Fibroblast of lung (primary cell): Measurements from ENCODE around the gene MPRIP.

ENCODE experiments used
- EZH2 ChIP-seq: IDR thresholded peaks from 2 replicates; pipeline ENCODE4 v1.5.1; 2012; ENCODE audit warnings: low read length, control low read depth, mild to moderate bottlenecking; ENCODE audit errors: missing control alignments
- TF ChIP-seq, protein P1 (sequence below), 2 donors: IDR thresholded peaks in 1 of 2; conservative IDR thresholded peaks in 1 of 2; 1 replicate in 1 of 2; 2 replicates in 1 of 2; pipeline ENCODE4 v1.5.1; 2011 to 2012; ENCODE audit warnings: low read length in 2 of 2, control low read depth in 1 of 2, inconsistent platforms in 1 of 2, low read depth in 1 of 2, mild to moderate bottlenecking in 1 of 2

DNA sequence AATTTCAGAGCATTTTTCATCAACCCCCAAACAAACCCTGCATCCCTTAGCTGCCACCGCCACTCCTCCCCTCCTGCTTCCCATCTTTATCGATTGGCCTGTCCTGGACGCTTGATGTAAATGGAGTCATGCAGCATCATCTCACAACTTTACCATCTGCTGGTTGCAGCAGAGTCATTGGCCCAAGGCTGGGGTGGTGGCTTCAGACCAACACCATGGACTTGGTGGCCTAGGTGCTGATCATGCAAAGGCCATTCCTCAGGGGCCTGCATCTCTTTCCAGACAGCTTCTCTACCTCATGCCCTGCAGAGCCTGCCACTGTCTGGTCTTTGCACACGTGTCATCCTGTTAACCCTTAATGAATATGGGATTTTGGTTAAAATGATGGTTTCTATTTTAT lies 73.4 kb downstream of the MPRIP start:
- TF ChIP-seq, protein P1, sequence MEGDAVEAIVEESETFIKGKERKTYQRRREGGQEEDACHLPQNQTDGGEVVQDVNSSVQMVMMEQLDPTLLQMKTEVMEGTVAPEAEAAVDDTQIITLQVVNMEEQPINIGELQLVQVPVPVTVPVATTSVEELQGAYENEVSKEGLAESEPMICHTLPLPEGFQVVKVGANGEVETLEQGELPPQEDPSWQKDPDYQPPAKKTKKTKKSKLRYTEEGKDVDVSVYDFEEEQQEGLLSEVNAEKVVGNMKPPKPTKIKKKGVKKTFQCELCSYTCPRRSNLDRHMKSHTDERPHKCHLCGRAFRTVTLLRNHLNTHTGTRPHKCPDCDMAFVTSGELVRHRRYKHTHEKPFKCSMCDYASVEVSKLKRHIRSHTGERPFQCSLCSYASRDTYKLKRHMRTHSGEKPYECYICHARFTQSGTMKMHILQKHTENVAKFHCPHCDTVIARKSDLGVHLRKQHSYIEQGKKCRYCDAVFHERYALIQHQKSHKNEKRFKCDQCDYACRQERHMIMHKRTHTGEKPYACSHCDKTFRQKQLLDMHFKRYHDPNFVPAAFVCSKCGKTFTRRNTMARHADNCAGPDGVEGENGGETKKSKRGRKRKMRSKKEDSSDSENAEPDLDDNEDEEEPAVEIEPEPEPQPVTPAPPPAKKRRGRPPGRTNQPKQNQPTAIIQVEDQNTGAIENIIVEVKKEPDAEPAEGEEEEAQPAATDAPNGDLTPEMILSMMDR (conservative IDR thresholded peaks at IDR 0.05 in 1 of 2, IDR thresholded peaks at IDR 0.05 in 1 of 2; ENCODE audit: low read depth in 1 of 2, low read length in 2 of 2) = no peak
- no peak for TF ChIP-seq EZH2
